Endothelial cell of umbilical vein (primary cell): ENCODE measurements around the gene PRKAG2. TPM values are rescaled to one million over a fixed set of nuclear protein-coding genes. Genes with fewer than 3 reads are reported as not detected.

Experiments used
- BruUV-seq: library from RNA; stranded (reverse); fragments of 400-500 nt; replicated peaks from 2 replicates; lab custom pipeline; 2021; lab: Mats Ljungman, UMichigan
- CTCF ChIA-PET: fragments of 300-600, 350-600 bp; sonication (Branson Sonifier 250); formaldehyde crosslinking; loops from one replicate; lab custom pipeline; 2021; ENCODE audit warnings: antibody characterized with exemption, inconsistent platforms; lab: Charles Lee
- POLR2A ChIA-PET: fragments of 300-600, 350-600 bp; sonication (Branson Sonifier 250); formaldehyde crosslinking; loops from one replicate; lab custom pipeline; 2021; ENCODE audit warnings: antibody characterized with exemption, inconsistent platforms; lab: Charles Lee
- DNase-seq: peaks from one replicate; pipeline ENCODE4 v3.0.0-alpha.2; 2011; ENCODE audit warnings: low read depth, low spot score
- FAIRE-seq: peaks from 2 replicates; lab custom pipeline; 2011; peaks lifted over from hg19 to GRCh38; lab: Jason Lieb, UNC
- H2AFZ ChIP-seq: 2 replicates; pipeline ENCODE4 v1.6.0; 2012; ENCODE audit warnings: low read depth, low read length, control low read depth, inconsistent platforms
- H3K27ac ChIP-seq: 2 replicates; pipeline ENCODE4 v1.5.1; 2011; ENCODE audit warnings: low read depth, mild to moderate bottlenecking, control low read depth, low read length, moderate library complexity; ENCODE audit not compliant: insufficient read depth
- H3K27me3 ChIP-seq, 2 experiments: 2 replicates each; pipeline versions ENCODE4 v1.6.0 to v1.6.1; 2011; ENCODE audit warnings: low read length in 2 of 2, mixed read lengths in 1 of 2; ENCODE audit not compliant: control insufficient read depth in 2 of 2, insufficient read depth in 2 of 2
- H3K36me3 ChIP-seq, 2 experiments: 2 replicates in 1 of 2; 3 replicates in 1 of 2; pipeline ENCODE4 v1.5.1; 2011; ENCODE audit warnings: low read length in 2 of 2, mild to moderate bottlenecking in 1 of 2, moderate library complexity in 1 of 2; ENCODE audit not compliant: control insufficient read depth in 2 of 2, insufficient read depth in 2 of 2; ENCODE audit errors: extremely low read depth in 1 of 2
- H3K4me1 ChIP-seq: 3 replicates; pipeline ENCODE4 v1.5.1; 2011; ENCODE audit warnings: mild to moderate bottlenecking, low read length; ENCODE audit not compliant: control insufficient read depth, insufficient read depth; ENCODE audit errors: extremely low read depth
- H3K4me2 ChIP-seq: 2 replicates; pipeline ENCODE4 v1.6.1; 2011; ENCODE audit warnings: low read length, control low read depth, mixed read lengths; ENCODE audit not compliant: insufficient read depth
- H3K4me3 ChIP-seq, 3 experiments: fragments of 200-600 bp in 1 of 3; sonication (generic), shearing (Covaris generic) in 1 of 3; replicated peaks in 1 of 3; 2 replicates each; pipeline ENCODE4 v1.5.1; 2011 to 2016; ENCODE audit warnings: control low read depth in 3 of 3, low read length in 3 of 3, mild to moderate bottlenecking in 2 of 3, inconsistent platforms in 1 of 3, low read depth in 1 of 3, moderate library complexity in 1 of 3; ENCODE audit not compliant: insufficient read depth in 1 of 3
- H3K79me2 ChIP-seq: 2 replicates; pipeline ENCODE4 v1.6.0; 2012; ENCODE audit warnings: low read length, inconsistent platforms; ENCODE audit not compliant: control insufficient read depth, insufficient read depth
- H3K9ac ChIP-seq: replicated peaks from 2 replicates; pipeline ENCODE3; 2011; ENCODE audit warnings: low read length, control low read depth; ENCODE audit not compliant: insufficient read depth; ENCODE audit errors: extremely low read depth
- H3K9me1 ChIP-seq: replicated peaks from 3 replicates; pipeline ENCODE4 v1.6.0; 2011; ENCODE audit warnings: mild to moderate bottlenecking, low read length; ENCODE audit not compliant: control insufficient read depth, insufficient read depth; ENCODE audit errors: extremely low read depth
- H3K9me3 ChIP-seq: replicated peaks from 2 replicates; pipeline ENCODE4 v1.5.1; 2012; ENCODE audit warnings: low read length, inconsistent platforms; ENCODE audit not compliant: control insufficient read depth, insufficient read depth
- H4K20me1 ChIP-seq: replicated peaks from 2 replicates; pipeline ENCODE3; 2011; ENCODE audit warnings: mild to moderate bottlenecking, low read length; ENCODE audit not compliant: control insufficient read depth, insufficient read depth; ENCODE audit errors: extremely low read depth
- GATA2 ChIP-seq: IDR thresholded peaks from 2 replicates; pipeline ENCODE4 v1.7.0; 2011; ENCODE audit warnings: low read depth, mild to moderate bottlenecking, moderate library complexity, mixed read lengths, low read length; ENCODE audit not compliant: insufficient read length, insufficient read depth
- JUN ChIP-seq: IDR thresholded peaks from 2 replicates; pipeline ENCODE4 v1.6.1; 2011; ENCODE audit warnings: borderline replicate concordance, low read depth; ENCODE audit not compliant: insufficient read length, insufficient read depth
- MAX ChIP-seq: IDR thresholded peaks from 2 replicates; pipeline ENCODE4 v1.6.1; 2011; ENCODE audit not compliant: insufficient read depth, insufficient read length
- MYC ChIP-seq: IDR thresholded peaks from one replicate; pipeline ENCODE4 v1.6.1; 2011; ENCODE audit warnings: mild to moderate bottlenecking, low read depth, low read length
- POLR2A ChIP-seq: IDR thresholded peaks from 2 replicates; pipeline ENCODE4 v1.6.1; 2012; ENCODE audit warnings: low read depth, mild to moderate bottlenecking, control low read depth, low read length
- dilution Hi-C: fragments of 300-500 bp; cut with MboI; formaldehyde crosslinking; loops from one replicate; pipeline ENCODE4 v1.15.0; 2019; ENCODE audit warnings: low sequenced_read_pairs; ENCODE audit not compliant: extremely low pct_ligation_motif_present
- intact Hi-C: fragments of 100-400 bp; cut with micrococcal nuclease; formaldehyde crosslinking; loops from one replicate; pipeline ENCODE4 v1.10.0; 2022
- polyA plus RNA-seq, 4 experiments: library from polyadenylated mRNA; depleted of rRNA in 3 of 4; stranded (reverse) in 3 of 4; unstranded in 1 of 4; fragments of >200 nt; gene quantifications; 2 replicates each; pipeline versions ENCODE4 v1.2.1 to v1.2.3, GENCODE V29; 2011 to 2012; ENCODE audit warnings: missing spikeins in 1 of 4
- total RNA-seq: library from RNA; stranded (reverse); gene quantifications from 2 replicates; pipeline ENCODE4 v1.2.3, GENCODE V29; 2021

PRKAG2 gene
- total and polyA plus RNA-seq, 2 donors (not counting 3 experiments of a cell fraction or from before 2014, with no cell fraction given): 19.3 to 51.5 TPM

GRCh38 chr7:151692721-151693120, 184.2 kb downstream of the PRKAG2 start:
- no peaks in the 10 kb centered on the region for H4K20me1 ChIP-seq
- peaks cover 14% of the 10 kb centered on the region for H3K4me1 ChIP-seq
- TF ChIP-seq GATA2 (no peak), MAX (no peak), POLR2A (no peak), MYC (no peak)
- H3K79me2 ChIP-seq: no peaks in the 10 kb centered on the region
- H3K9ac ChIP-seq: no peak overlapping the region
- H2AFZ ChIP-seq: no peak overlapping the region
- no peak for DNase-seq
- H3K4me2 ChIP-seq: no peak overlapping the region
- intact Hi-C loops (no loop called here), dilution Hi-C loops (no loop called here)
- no peaks in the 10 kb centered on the region for H3K9me3 ChIP-seq
- H3K27ac ChIP-seq: no peak overlapping the region
- H3K9me1 ChIP-seq: no peaks in the 10 kb centered on the region
- no peak overlapping the region for H3K4me3 ChIP-seq
- no TSS peak for BruUV-seq
- POLR2A ChIA-PET: no interaction called here
- no peaks in the 10 kb centered on the region for H3K36me3 ChIP-seq
- CTCF ChIA-PET: no interaction called here
- H3K27me3 ChIP-seq: no peaks in the 10 kb centered on the region
- FAIRE-seq: no peak

GRCh38 chr7:151691449-151691848, 185.5 kb downstream of the PRKAG2 start:
- BruUV-seq: no TSS peak
- H3K27me3 ChIP-seq: no peaks in the 10 kb centered on the region
- H3K4me3 ChIP-seq: no peak overlapping the region
- ChIA-PET POLR2A (no interaction called here), CTCF (interaction anchor here (1.1 to 1.6 kb wide), 3 partner anchors 9 to 68 kb away, joined by 3 to 6 read pairs (median 5); no protein-coding TSS in a partner anchor)
- no peak overlapping the region for H3K9ac ChIP-seq
- H3K9me3 ChIP-seq: no peaks in the 10 kb centered on the region
- H3K36me3 ChIP-seq: no peaks in the 10 kb centered on the region
- no peak for FAIRE-seq
- H4K20me1 ChIP-seq: no peaks in the 10 kb centered on the region
- peaks cover 24% of the 10 kb centered on the region for H3K4me1 ChIP-seq
- no peak overlapping the region for H3K27ac ChIP-seq
- intact Hi-C loops: no loop called here
- no peaks in the 10 kb centered on the region for H3K79me2 ChIP-seq
- no peak for DNase-seq
- no peaks in the 10 kb centered on the region for H3K9me1 ChIP-seq
- no peak for TF ChIP-seq POLR2A
- no peak for TF ChIP-seq JUN
- dilution Hi-C loops: no loop called here
- no peak overlapping the region for H3K4me2 ChIP-seq
- H2AFZ ChIP-seq: no peak overlapping the region
